ENCODE measurements around the gene TBCB.

- TF ChIP-seq CTCF (IDR thresholded peaks at IDR 0.05) = no peak
- TF ChIP-seq EP300 (IDR thresholded peaks at IDR 0.05) = no peak
Measured at GRCh38 chr19:36142496-36142895, 27.2 kb downstream of the TBCB start.
